Neural progenitor cell (in vitro differentiated cells): ENCODE measurements around the gene WDR33. TPM values are rescaled to one million over a fixed set of nuclear protein-coding genes. Genes with fewer than 3 reads are reported as not detected.

Experiments
- DNase-seq: peaks from one replicate; pipeline ENCODE4 v3.0.0-alpha.2; 2016; ENCODE audit warnings: low spot score
- H2AFZ ChIP-seq: fragments of 200-600 bp; sonication (generic); replicated peaks from 2 replicates; pipeline ENCODE4 v1.6.1; 2016; ENCODE audit warnings: antibody characterized with exemption
- H3F3A ChIP-seq: fragments of 200-600 bp; sonication (generic); 2 replicates; pipeline ENCODE4 v1.6.1; 2016; ENCODE audit warnings: antibody characterized with exemption, low read depth
- H3K27ac ChIP-seq: fragments of 200-600 bp; sonication (generic); 2 replicates; pipeline ENCODE4 v1.5.1; 2016; ENCODE audit warnings: mild to moderate bottlenecking
- H3K27me3 ChIP-seq: fragments of 200-600 bp; sonication (generic); 2 replicates; pipeline ENCODE4 v1.6.1; 2016; ENCODE audit warnings: mild to moderate bottlenecking, moderate library complexity
- H3K36me3 ChIP-seq: fragments of 200-600 bp; sonication (generic); 2 replicates; pipeline ENCODE4 v1.5.1; 2016
- H3K4me1 ChIP-seq: fragments of 200-600 bp; sonication (generic); 2 replicates; pipeline ENCODE4 v1.6.1; 2016; ENCODE audit warnings: mixed run types
- H3K4me2 ChIP-seq: fragments of 200-600 bp; sonication (generic); 2 replicates; pipeline ENCODE4 v1.6.1; 2016
- H3K4me3 ChIP-seq: fragments of 200-600 bp; sonication (generic); 2 replicates; pipeline ENCODE4 v1.5.1; 2016
- H3K79me2 ChIP-seq: fragments of 200-600 bp; sonication (generic); 2 replicates; pipeline ENCODE4 v1.6.1; 2016; ENCODE audit warnings: low read depth
- H3K9ac ChIP-seq: fragments of 200-600 bp; sonication (generic); 2 replicates; pipeline ENCODE4 v1.6.1; 2016
- H3K9me3 ChIP-seq: fragments of 200-600 bp; sonication (generic); 2 replicates; pipeline ENCODE4 v1.5.1; 2016; ENCODE audit warnings: low read depth
- H4K20me1 ChIP-seq: fragments of 200-600 bp; sonication (generic); 2 replicates; pipeline ENCODE4 v1.6.1; 2016; ENCODE audit warnings: low read depth
- H3K27ac Mint-ChIP-seq: 3 replicates; pipeline ENCODE4 v1.8.0; 2021; ENCODE audit warnings: mixed read lengths
- H3K27me3 Mint-ChIP-seq: 2 replicates; pipeline ENCODE4 v1.8.0; 2022; ENCODE audit warnings: low read depth, mild to moderate bottlenecking, inconsistent platforms, moderate library complexity, mixed read lengths; ENCODE audit not compliant: insufficient read depth
- H3K36me3 Mint-ChIP-seq: 3 replicates; pipeline ENCODE4 v1.8.0; 2021; ENCODE audit warnings: mixed read lengths
- H3K4me1 Mint-ChIP-seq: 3 replicates; pipeline ENCODE4 v1.8.0; 2021; ENCODE audit warnings: mixed read lengths
- H3K4me3 Mint-ChIP-seq: 3 replicates; pipeline ENCODE4 v1.8.0; 2021; ENCODE audit warnings: mild to moderate bottlenecking, moderate library complexity, mixed read lengths
- H3K9me3 Mint-ChIP-seq: 3 replicates; pipeline ENCODE4 v1.8.0; 2020; ENCODE audit warnings: mixed read lengths
- EZH2 ChIP-seq: fragments of 200-600 bp; sonication (generic); IDR thresholded peaks from 2 replicates; pipeline ENCODE4 v1.6.1; 2017; ENCODE audit warnings: antibody characterized with exemption, mild to moderate bottlenecking, moderate library complexity
- EZH2phosphoT487 ChIP-seq: fragments of 200-600 bp; sonication (generic); IDR thresholded peaks from 2 replicates; pipeline ENCODE4 v1.6.1; 2017; ENCODE audit warnings: antibody characterized with exemption
- total RNA-seq: library from RNA; depleted of rRNA; stranded (reverse); fragments of >200 nt; gene quantifications from 2 replicates; pipeline ENCODE4 v1.2.3, GENCODE V29; 2015; ENCODE audit warnings: low replicate concordance
- TF ChIP-seq, protein P1 (sequence below): fragments of 200-600 bp; sonication (generic); IDR thresholded peaks from 2 replicates; pipeline ENCODE4 v1.5.1; 2017; ENCODE audit warnings: antibody characterized with exemption, mild to moderate bottlenecking

Gene WDR33
- total RNA-seq, 1 donor from 2014 or later, result 83.4 TPM

DNA sequence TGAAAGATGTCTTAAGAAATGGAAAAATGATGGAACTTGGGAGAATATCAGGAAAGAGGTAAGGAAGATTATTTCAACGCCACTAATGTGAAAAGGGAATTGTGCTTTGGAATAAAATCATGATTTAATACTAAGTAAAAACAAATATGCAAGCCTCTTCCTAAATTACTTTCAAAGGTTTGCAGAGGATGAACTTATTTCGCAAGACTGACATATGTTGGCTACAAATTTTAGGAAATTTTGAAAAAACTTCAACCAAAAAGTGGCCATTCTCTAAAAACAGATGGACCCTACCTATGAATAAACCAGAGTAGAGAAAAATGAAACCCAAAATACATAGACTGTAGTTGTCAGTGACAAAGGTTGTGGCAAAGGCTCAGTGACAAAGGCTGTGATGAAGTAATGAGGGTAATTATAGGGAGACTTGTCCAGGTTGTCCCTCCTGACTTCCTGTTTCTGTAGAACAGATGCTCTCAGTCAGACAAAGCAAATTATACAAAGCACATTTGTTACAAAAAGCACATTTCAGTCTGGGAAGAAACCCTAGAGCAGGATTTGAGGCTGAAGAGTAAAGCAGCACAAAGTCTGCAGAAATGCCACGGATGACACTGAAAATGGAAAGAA is 70.2 kb downstream of the WDR33 start:
- H3F3A ChIP-seq, result no peaks in the 10 kb centered on the region
- H3K36me3 Mint-ChIP-seq, result peaks cover 16% of the 10 kb centered on the region
- peaks cover 6% of the 10 kb centered on the region for H3K36me3 ChIP-seq
- DNase-seq, result no peak
- H3K4me1 ChIP-seq, result no peaks in the 10 kb centered on the region
- no peak for TF ChIP-seq EZH2
- TF ChIP-seq, protein P1, sequence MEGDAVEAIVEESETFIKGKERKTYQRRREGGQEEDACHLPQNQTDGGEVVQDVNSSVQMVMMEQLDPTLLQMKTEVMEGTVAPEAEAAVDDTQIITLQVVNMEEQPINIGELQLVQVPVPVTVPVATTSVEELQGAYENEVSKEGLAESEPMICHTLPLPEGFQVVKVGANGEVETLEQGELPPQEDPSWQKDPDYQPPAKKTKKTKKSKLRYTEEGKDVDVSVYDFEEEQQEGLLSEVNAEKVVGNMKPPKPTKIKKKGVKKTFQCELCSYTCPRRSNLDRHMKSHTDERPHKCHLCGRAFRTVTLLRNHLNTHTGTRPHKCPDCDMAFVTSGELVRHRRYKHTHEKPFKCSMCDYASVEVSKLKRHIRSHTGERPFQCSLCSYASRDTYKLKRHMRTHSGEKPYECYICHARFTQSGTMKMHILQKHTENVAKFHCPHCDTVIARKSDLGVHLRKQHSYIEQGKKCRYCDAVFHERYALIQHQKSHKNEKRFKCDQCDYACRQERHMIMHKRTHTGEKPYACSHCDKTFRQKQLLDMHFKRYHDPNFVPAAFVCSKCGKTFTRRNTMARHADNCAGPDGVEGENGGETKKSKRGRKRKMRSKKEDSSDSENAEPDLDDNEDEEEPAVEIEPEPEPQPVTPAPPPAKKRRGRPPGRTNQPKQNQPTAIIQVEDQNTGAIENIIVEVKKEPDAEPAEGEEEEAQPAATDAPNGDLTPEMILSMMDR, result no peak
- no peak for TF ChIP-seq EZH2phosphoT487
- H3K27me3 ChIP-seq, result no peaks in the 10 kb centered on the region
- H3K79me2 ChIP-seq, result no peaks in the 10 kb centered on the region
- no peaks in the 10 kb centered on the region for H3K9me3 ChIP-seq
- no peak overlapping the region for H3K27ac Mint-ChIP-seq
- H3K4me1 Mint-ChIP-seq, result no peaks in the 10 kb centered on the region
- no peak overlapping the region for H3K27ac ChIP-seq
- H3K4me2 ChIP-seq, result no peak overlapping the region
- H2AFZ ChIP-seq, result no peak overlapping the region
- no peaks in the 10 kb centered on the region for H3K9me3 Mint-ChIP-seq
- H3K4me3 ChIP-seq, result no peak overlapping the region
- no peak overlapping the region for H3K4me3 Mint-ChIP-seq
- H3K27me3 Mint-ChIP-seq, result no peaks in the 10 kb centered on the region
- no peak overlapping the region for H3K9ac ChIP-seq
- no peaks in the 10 kb centered on the region for H4K20me1 ChIP-seq

DNA sequence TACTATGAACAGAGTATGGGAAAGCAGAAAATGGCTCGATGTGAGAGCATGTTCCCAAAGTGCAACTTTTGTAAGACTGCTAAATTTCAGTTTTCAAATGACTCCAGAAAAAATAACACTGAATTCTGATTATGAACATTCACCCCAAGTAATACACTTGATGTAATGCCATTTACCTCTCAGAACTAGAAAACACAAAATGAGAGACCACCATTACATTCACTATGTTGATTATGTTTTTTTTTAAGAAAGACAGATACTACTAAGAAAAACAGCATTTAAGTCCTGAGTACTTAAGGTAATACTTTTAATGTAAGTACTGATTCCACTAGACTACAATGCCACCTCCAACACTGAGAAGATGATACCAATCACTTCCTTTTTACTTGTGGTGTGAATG is 71.2 kb downstream of the WDR33 start:
- H4K20me1 ChIP-seq, result no peaks in the 10 kb centered on the region
- H3K4me1 ChIP-seq, result no peaks in the 10 kb centered on the region
- H2AFZ ChIP-seq, result no peak overlapping the region
- Mint-ChIP-seq H3K4me3 (no peak overlapping the region), H3K27me3 (no peaks in the 10 kb centered on the region), H3K36me3 (peaks cover 14% of the 10 kb centered on the region), H3K27ac (no peak overlapping the region), H3K4me1 (no peaks in the 10 kb centered on the region), H3K9me3 (no peaks in the 10 kb centered on the region)
- no peak for DNase-seq
- H3K9ac ChIP-seq, result no peak overlapping the region
- no peaks in the 10 kb centered on the region for H3K27me3 ChIP-seq
- TF ChIP-seq EZH2, result no peak
- TF ChIP-seq, protein P1, result no peak
- no peak for TF ChIP-seq EZH2phosphoT487
- no peaks in the 10 kb centered on the region for H3K79me2 ChIP-seq
- H3K9me3 ChIP-seq, result no peaks in the 10 kb centered on the region
- H3K36me3 ChIP-seq, result peaks cover 6% of the 10 kb centered on the region
- no peak overlapping the region for H3K4me3 ChIP-seq
- H3K4me2 ChIP-seq, result no peak overlapping the region
- H3K27ac ChIP-seq, result no peak overlapping the region
- H3F3A ChIP-seq, result no peaks in the 10 kb centered on the region

DNA sequence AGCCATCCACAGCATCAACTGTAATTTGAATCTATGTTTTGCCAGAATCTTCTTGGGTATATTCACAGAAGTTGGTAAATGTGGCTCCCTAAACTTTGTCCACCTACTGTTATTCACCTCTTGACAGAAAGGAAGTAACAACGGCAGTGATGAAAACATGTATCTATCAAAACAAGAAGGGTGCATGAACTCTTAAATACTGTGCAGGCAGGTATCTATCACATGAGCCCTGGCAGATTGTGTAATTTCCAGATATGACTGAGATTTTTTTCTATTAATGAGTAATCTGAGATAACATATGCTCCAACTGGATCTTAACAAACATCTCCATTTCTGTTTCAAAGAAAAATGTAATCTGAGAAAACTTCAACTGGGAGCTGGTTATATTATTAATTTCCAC is 73.1 kb downstream of the WDR33 start:
- DNase-seq, result no peak
- Mint-ChIP-seq H3K27ac (no peak overlapping the region), H3K4me1 (no peaks in the 10 kb centered on the region), H3K9me3 (no peaks in the 10 kb centered on the region), H3K27me3 (no peaks in the 10 kb centered on the region), H3K4me3 (no peak overlapping the region), H3K36me3 (peaks cover 12% of the 10 kb centered on the region)
- Histone ChIP-seq H3K4me2 (no peak overlapping the region), H3K4me1 (no peaks in the 10 kb centered on the region), H3K27me3 (no peaks in the 10 kb centered on the region), H3K27ac (no peak overlapping the region), H3K4me3 (no peak overlapping the region), H3F3A (no peaks in the 10 kb centered on the region), H3K36me3 (peaks cover 4% of the 10 kb centered on the region), H2AFZ (no peak overlapping the region), H3K9me3 (no peaks in the 10 kb centered on the region), H3K79me2 (no peaks in the 10 kb centered on the region), H4K20me1 (no peaks in the 10 kb centered on the region), H3K9ac (no peak overlapping the region)
- TF ChIP-seq EZH2 (no peak), EZH2phosphoT487 (no peak)
- TF ChIP-seq, protein P1, result no peak
